Stimulated activated CD8-positive, alpha-beta memory T cell treated with anti-CD3 and anti-CD28 coated beads, Interleukin-15, amount 100 ng/mL, for 48 hours (primary cell): Measurements from ENCODE around the gene TRIP11.

ENCODE experiments used
- DNase-seq, 2 donors: peaks; one replicate each; pipeline ENCODE4 v3.0.0-alpha.2; 2020; ENCODE audit warnings: low read depth in 2 of 2

TRIP11 gene

GRCh38 chr14:91918186-91918883 lies 121.5 kb downstream of the TRIP11 start:
- no peak for DNase-seq
